Karpas-422 (cell line): ENCODE data around the gene PCDHGA11. TPM values are rescaled to one million over a fixed set of nuclear protein-coding genes. Genes with fewer than 3 reads are reported as not detected.
"Not testable (repeated sequence)": the region's sequence is repeated elsewhere in the genome, so short reads cannot be mapped to it uniquely, and the experiment has no call there.

Experiments
- DNase-seq: peaks from one replicate; pipeline ENCODE4 v3.0.0-alpha.2; 2015
- H2AFZ ChIP-seq: fragments of 200-600 bp; sonication (generic); 2 replicates; pipeline ENCODE4 v1.6.1; 2014; ENCODE audit warnings: antibody characterized with exemption, low read length, mixed read lengths
- H3K27ac ChIP-seq: fragments of 200-600 bp; sonication (generic); 2 replicates; pipeline ENCODE4 v1.5.1; 2014; ENCODE audit warnings: mild to moderate bottlenecking, low read length, moderate library complexity
- H3K27me3 ChIP-seq: fragments of 200-600 bp; sonication (generic); 2 replicates; pipeline ENCODE4 v1.6.1; 2014; ENCODE audit warnings: low read length, mixed read lengths
- H3K36me3 ChIP-seq: fragments of 200-600 bp; sonication (generic); 2 replicates; pipeline ENCODE4 v1.6.1; 2014; ENCODE audit warnings: low read length, mixed read lengths; ENCODE audit not compliant: insufficient read depth
- H3K4me1 ChIP-seq: fragments of 200-600 bp; sonication (generic); 2 replicates; pipeline ENCODE4 v1.6.1; 2014; ENCODE audit warnings: mild to moderate bottlenecking, low read length, mixed read lengths
- H3K4me2 ChIP-seq: fragments of 200-600 bp; sonication (generic); 2 replicates; pipeline ENCODE4 v1.6.1; 2014; ENCODE audit warnings: low read length, low read depth, mild to moderate bottlenecking; ENCODE audit not compliant: poor library complexity, severe bottlenecking
- H3K4me3 ChIP-seq: fragments of 200-600 bp; sonication (generic); 2 replicates; pipeline ENCODE4 v1.5.1; 2014; ENCODE audit warnings: mild to moderate bottlenecking, antibody characterized with exemption, low read length, mixed read lengths
- H3K79me2 ChIP-seq: fragments of 200-600 bp; sonication (generic); 2 replicates; pipeline ENCODE4 v1.6.1; 2014; ENCODE audit warnings: mild to moderate bottlenecking, low read length, mixed read lengths
- H3K9ac ChIP-seq: fragments of 200-600 bp; sonication (generic); 2 replicates; pipeline ENCODE4 v1.6.0; 2014; ENCODE audit warnings: low read length
- H3K9me2 ChIP-seq: fragments of 200-600 bp; sonication (generic), shearing (Covaris generic); replicated peaks from 2 replicates; pipeline ENCODE4 v1.6.0; 2014; ENCODE audit warnings: mild to moderate bottlenecking, low read length, moderate library complexity; ENCODE audit not compliant: insufficient read depth
- H3K9me3 ChIP-seq: fragments of 300-700, 200-600 bp; sonication (generic); 2 replicates; pipeline ENCODE4 v1.6.1; 2014; ENCODE audit warnings: low read length, mixed read lengths
- H4K20me1 ChIP-seq: fragments of 200-600 bp; sonication (generic); 2 replicates; pipeline ENCODE4 v1.6.1; 2014; ENCODE audit warnings: mild to moderate bottlenecking, antibody characterized with exemption, low read length, low read depth; ENCODE audit not compliant: insufficient read depth
- total RNA-seq: library from RNA; depleted of rRNA; stranded (reverse); fragments of >200 nt; shearing (Covaris generic); gene quantifications from 2 replicates; pipeline ENCODE4 v1.2.3, GENCODE V29; 2014; ENCODE audit warnings: low replicate concordance

Gene PCDHGA11
- total RNA-seq, 1 experiment from 2014 or later: 10.4 TPM

GRCh38 chr5:141384471-141385267 is 36.2 kb upstream of the PCDHGA11 start:
- DNase-seq: no peak
- Histone ChIP-seq H3K4me2 (no peak overlapping the region), H3K36me3 (peaks cover 50% of the 10 kb centered on the region), H3K4me3 (no peak overlapping the region), H3K9me2 (no peaks in the 10 kb centered on the region), H3K79me2 (peaks cover 21% of the 10 kb centered on the region; the same call in 1 of the 2 replicates), H3K9me3 (peaks cover 38% of the 10 kb centered on the region), H3K9ac (no peak overlapping the region), H4K20me1 (no peaks in the 10 kb centered on the region), H3K4me1 (no peaks in the 10 kb centered on the region), H3K27ac (no peak overlapping the region), H2AFZ (no peak overlapping the region), H3K27me3 (no peaks in the 10 kb centered on the region)

- H3K9me2 ChIP-seq, H4K20me1 ChIP-seq, H3K4me2 ChIP-seq, H3K4me1 ChIP-seq, H2AFZ ChIP-seq, H3K27ac ChIP-seq, H3K9ac ChIP-seq, H3K27me3 ChIP-seq, DNase-seq, H3K4me3 ChIP-seq: not testable (repeated sequence)
- Histone ChIP-seq H3K36me3 (peaks cover 47% of the 10 kb centered on the region), H3K79me2 (peaks cover 12% of the 10 kb centered on the region; the same call in 1 of the 2 replicates), H3K9me3 (peaks cover 26% of the 10 kb centered on the region)
Observed at GRCh38 chr5:141387557-141388311, 33.1 kb upstream of the PCDHGA11 start, which contains the start of gene PCDHGB4. Gene PCDHGB4 (plus strand): TSS chr5:141387698. CDS start chr5:141387885, 187 bp downstream.

- Histone ChIP-seq H3K4me3 (no peak overlapping the region), H4K20me1 (no peaks in the 10 kb centered on the region), H3K4me2 (no peak overlapping the region), H3K27ac (no peak overlapping the region), H3K9ac (no peak overlapping the region), H3K36me3 (peaks cover 41% of the 10 kb centered on the region), H3K4me1 (no peaks in the 10 kb centered on the region), H3K9me2 (no peaks in the 10 kb centered on the region), H3K79me2 (peaks cover 9% of the 10 kb centered on the region; the same call in 1 of the 2 replicates), H3K27me3 (no peaks in the 10 kb centered on the region), H3K9me3 (peaks cover 24% of the 10 kb centered on the region), H2AFZ (no peak overlapping the region)
- no peak for DNase-seq
Observed at GRCh38 chr5:141388661-141389060, 32.2 kb upstream of the PCDHGA11 start.

GRCh38 chr5:141389153-141390042 is 31.5 kb upstream of the PCDHGA11 start:
- Histone ChIP-seq H3K4me2 (no peak overlapping the region), H3K27ac (no peak overlapping the region), H3K27me3 (no peaks in the 10 kb centered on the region), H4K20me1 (no peaks in the 10 kb centered on the region), H3K36me3 (peaks cover 40% of the 10 kb centered on the region), H3K4me3 (no peak overlapping the region), H2AFZ (no peak overlapping the region), H3K9me2 (no peaks in the 10 kb centered on the region), H3K79me2 (peaks cover 8% of the 10 kb centered on the region; the same call in 1 of the 2 replicates), H3K4me1 (no peaks in the 10 kb centered on the region), H3K9ac (no peak overlapping the region), H3K9me3 (peaks cover 23% of the 10 kb centered on the region)
- no peak for DNase-seq

GRCh38 chr5:141392429-141393198 is 28.2 kb upstream of the PCDHGA11 start, which contains the start of gene PCDHGA8:
Gene PCDHGA8 (plus strand): TSS chr5:141392633. CDS start chr5:141392814, 181 bp downstream.
- no peak within 1 kb of the TSS for H3K9ac ChIP-seq
- no peak within 1 kb of the TSS for H3K27ac ChIP-seq
- peaks cover 27% of the 10 kb centered on the region; the same call in 1 of the 2 replicates for H3K36me3 ChIP-seq
- H3K4me3 ChIP-seq: no peak within 1 kb of the TSS
- peaks cover 19% of the 10 kb centered on the region for H3K9me3 ChIP-seq
- H3K4me1 ChIP-seq: no peaks in the 10 kb centered on the region
- no peaks in the 10 kb centered on the region for H3K79me2 ChIP-seq
- no peaks in the 10 kb centered on the region for H3K9me2 ChIP-seq
- H3K27me3 ChIP-seq: no peaks in the 10 kb centered on the region
- H4K20me1 ChIP-seq: no peaks in the 10 kb centered on the region
- DNase-seq: no peak
- H2AFZ ChIP-seq: no peak within 1 kb of the TSS
- no peak within 1 kb of the TSS for H3K4me2 ChIP-seq

- Histone ChIP-seq H3K9me2 (no peaks in the 10 kb centered on the region), H3K4me1 (no peaks in the 10 kb centered on the region), H3K79me2 (no peaks in the 10 kb centered on the region), H3K9ac (no peak overlapping the region), H3K9me3 (peaks cover 19% of the 10 kb centered on the region), H3K4me2 (no peak overlapping the region), H3K27me3 (no peaks in the 10 kb centered on the region), H3K4me3 (no peak overlapping the region), H2AFZ (no peak overlapping the region), H3K27ac (no peak overlapping the region), H3K36me3 (peaks cover 27% of the 10 kb centered on the region; the same call in 1 of the 2 replicates), H4K20me1 (no peaks in the 10 kb centered on the region)
- DNase-seq: no peak
Observed at GRCh38 chr5:141393267-141393666, 27.6 kb upstream of the PCDHGA11 start.

GRCh38 chr5:141394401-141395187 is 26.3 kb upstream of the PCDHGA11 start:
- not testable (repeated sequence) for H2AFZ ChIP-seq, DNase-seq, H4K20me1 ChIP-seq, H3K79me2 ChIP-seq, H3K4me3 ChIP-seq, H3K9ac ChIP-seq, H3K27ac ChIP-seq, H3K27me3 ChIP-seq, H3K9me2 ChIP-seq, H3K4me2 ChIP-seq, H3K4me1 ChIP-seq
- Histone ChIP-seq H3K9me3 (peaks cover 23% of the 10 kb centered on the region), H3K36me3 (peaks cover 37% of the 10 kb centered on the region)
